Stimulated activated CD4-positive, alpha-beta T cell treated with anti-CD3 and anti-CD28 coated beads, TNF-alpha, amount 100 ng/mL, for 1 hour (primary cell): ENCODE measurements around the gene PLCD1.
A peak's percentile ranks its signal among the peaks of the same experiment; 100 is the strongest.

Source experiments
- DNase-seq, 3 donors: peaks; one replicate each; pipeline ENCODE4 v3.0.0-alpha.2; 2020; ENCODE audit warnings: low read depth in 3 of 3, low spot score in 1 of 3

The PLCD1 gene

DNA sequence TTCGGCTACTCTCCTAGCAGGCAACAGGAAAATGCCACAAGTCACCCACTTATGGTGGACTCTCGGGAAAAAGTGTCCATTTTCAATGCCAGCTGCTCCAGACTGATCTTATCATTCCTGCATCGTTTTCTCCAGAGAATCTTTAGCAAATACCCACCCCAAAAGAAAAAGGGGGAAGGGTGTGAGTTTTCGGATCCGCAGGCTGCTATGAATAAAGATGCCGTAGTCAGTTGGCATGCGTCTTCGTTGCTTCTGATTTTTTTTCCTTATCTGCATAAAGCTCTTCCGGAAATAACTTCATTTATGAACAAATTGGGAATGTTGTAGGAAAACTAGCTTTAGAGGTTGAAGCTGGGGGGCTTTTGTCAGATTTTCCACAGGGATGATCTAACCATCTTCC is 61.2 kb downstream of the PLCD1 start:
- DNase-seq = no peak

DNA sequence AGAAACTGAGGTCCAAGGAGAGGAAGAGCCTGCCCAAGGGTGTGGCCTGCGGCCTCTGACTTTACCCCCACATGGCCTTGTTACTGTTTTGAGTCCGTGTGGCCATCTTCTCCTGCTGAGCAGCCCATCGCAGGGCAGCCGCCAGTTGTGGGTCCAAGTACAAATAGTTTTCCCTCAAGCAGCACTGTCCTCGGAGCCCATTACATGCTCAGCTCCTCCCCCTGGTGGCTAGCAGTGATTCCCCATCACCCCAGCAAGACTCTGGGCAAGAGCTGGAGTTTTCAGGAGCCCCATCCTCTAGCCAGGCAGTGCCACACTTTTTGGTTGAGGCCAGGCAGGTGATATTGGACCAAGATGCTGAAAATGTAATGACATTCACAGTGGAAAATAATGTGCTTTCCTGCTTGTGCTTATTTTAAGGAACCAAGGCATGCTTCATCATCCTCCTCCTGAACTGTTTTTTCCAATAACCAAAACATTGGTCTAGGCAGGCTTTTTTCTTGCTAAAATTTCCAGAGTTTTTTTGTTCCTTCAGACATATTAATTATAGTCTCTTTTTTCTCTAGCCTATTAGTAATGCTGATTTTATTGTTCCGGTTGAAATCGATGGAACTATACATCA is 62.1 kb downstream of the PLCD1 start:
- DNase-seq = peak in 2 of 3 donors; percentile 22 to 44

DNA sequence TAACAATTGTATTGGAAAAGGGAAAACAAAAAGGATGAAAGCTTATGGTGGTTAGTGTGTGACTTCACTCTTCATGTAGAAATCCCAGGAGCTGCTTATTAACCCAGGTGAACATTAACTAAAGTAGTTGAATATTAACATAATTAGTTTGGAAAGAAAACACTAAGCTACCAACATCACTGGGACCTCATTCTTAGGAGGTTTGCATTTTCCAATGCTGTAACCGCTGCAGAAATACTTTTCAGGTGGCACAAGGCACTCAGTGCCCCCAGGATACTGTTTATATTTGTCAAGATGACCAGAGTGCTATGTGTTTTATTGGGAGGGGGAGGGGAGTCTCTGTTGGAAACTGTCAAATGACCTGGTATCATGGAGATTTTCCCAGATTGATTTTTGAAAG is 64.7 kb downstream of the PLCD1 start:
- no peak for DNase-seq

DNA sequence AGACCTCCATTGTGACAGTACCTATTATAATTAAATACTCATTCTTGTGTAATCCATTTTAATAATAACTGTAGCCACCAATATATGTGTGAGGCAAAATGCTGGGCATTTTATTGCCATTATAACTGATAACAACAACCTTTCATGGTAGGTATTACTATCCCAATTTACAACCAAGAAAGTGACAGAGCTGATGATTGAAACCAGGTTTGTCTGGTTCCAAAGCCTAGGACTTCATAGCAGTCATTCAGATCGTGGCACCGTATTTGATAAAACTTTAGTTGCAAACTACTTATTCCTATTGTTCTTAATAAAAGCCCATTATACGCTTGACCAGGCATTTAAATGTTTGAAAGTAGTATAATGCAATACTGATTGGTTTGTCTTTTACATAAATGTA is 65.3 kb downstream of the PLCD1 start:
- no peak for DNase-seq

DNA sequence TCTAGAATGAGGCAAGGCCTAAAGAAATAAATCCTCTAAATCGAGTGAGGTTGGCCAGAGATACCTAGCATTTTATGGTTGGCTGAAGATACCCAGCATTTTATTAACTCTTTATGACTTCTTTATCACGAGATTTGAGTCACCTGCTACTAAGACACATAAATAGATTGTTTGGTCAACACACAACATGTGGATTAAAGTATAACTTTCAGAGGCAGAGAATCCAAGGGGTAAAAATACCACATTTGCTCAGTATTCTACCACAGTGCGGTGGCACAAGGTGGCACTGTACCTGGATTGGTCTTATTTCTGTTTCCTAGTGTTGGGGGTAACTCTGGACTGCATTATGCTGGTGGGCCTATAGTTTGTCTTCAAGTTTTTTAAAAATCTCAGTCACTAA is 65.8 kb downstream of the PLCD1 start:
- DNase-seq = no peak

DNA sequence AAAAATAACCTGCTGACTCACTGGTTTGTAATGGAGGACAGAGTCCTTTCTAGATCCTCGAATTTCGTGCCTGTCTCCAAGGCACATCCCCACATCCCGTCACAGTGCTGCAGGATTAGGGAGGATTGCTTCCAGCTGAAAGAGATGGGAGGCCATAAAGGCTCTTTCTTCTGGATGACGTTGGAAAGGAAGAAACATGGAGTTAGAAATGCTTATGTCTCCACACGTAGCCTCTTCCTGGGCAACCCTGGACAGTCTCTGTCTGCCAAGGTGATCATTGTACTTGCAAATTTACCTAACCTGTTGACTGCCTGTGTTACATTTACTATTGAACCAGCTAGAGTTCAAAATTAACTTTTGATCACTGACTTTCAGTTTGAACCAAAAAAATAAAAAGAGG is 66.4 kb downstream of the PLCD1 start:
- DNase-seq = no peak

DNA sequence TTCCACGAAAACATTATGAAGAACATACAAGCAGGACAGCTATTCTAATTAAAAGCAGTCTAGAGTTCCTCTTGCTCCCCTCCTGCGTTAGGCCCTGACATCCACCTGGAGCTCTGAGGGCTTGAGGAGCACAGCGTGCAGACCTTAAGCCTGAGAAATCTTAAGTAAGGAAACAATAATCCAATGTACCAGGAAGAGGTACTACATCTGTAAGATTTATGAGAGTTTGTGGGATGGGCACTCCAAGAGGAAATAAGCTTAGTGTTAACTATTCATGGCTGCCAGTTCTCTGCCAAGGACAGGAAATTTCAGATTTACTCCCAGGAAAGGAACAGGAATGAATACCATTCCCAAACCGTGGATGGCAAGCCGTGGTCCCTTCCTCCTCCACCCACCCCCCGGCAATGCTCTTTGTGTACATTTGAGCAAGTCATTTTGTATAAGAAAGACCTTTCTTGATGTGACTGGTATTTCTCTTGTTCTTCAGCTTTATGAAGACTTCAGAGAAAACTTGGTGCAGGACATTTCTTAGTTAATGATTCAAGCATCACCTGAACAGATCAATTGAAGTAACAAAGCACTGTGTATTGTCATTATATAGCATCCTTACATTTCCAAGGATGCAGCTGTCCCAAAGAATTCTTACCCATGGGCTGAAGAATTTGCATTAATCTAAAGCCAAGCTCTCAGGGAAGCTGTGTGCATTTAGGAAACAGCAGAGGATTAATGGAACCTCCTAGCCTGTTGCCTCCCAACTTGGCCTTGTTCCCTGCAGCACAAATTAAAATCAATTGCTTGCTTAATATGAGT is 67.6 kb downstream of the PLCD1 start:
- DNase-seq = no peak

DNA sequence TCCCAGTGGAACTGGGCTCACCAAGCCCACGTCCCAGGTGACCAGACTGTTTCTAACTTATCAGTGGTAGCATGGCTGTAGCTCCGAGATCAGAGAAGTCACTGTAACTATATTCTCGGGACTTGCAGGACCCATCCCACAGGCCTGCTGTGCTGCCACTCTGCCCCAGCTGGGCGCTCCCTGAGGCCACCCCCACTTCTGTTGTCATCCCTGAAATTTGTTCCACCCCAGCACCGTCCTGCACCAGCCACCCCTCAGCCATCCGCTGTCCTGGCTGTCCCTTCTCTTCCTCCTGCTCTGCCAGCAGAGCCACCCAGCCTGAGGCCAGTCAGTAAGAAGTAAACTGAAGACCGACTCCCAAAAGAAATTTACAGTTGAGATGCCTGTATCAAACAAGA is 71.9 kb downstream of the PLCD1 start:
- DNase-seq = no peak
